ENCODE data around the gene CYB5RL. TPM values are rescaled to one million over a fixed set of nuclear protein-coding genes. Genes with fewer than 3 reads are reported as not detected.

CYB5RL gene
- total and polyA plus RNA-seq, 7 donors, result 1.4 to 5.7 (median 4.4) TPM

GRCh38 chr1:54172614-54173599 is 26.9 kb downstream of the CYB5RL start:
- H3K4me1 ChIP-seq, result no peaks in the 10 kb centered on the region
- TF ChIP-seq POLR2AphosphoS5 (IDR thresholded peaks at IDR 0.05), result no peak
- TF ChIP-seq POLR2A (IDR thresholded peaks at IDR 0.05), result no peak
- no peak for TF ChIP-seq EP300 (IDR thresholded peaks at IDR 0.05)
- TF ChIP-seq CTCF (IDR thresholded peaks at IDR 0.05), result no peak
- peaks cover 0 to 10% (median 0%) of the 10 kb centered on the region in 4 donors for H3K36me3 ChIP-seq
- H3K9me3 ChIP-seq, result no peaks in the 10 kb centered on the region
- H3K4me3 ChIP-seq, result no peak overlapping the region
- WGBS, 2 donors, result 82 to 89% methylated on average over 10 of the region's 10 CpGs
- intact Hi-C loops (cut with DNase I), result no loop called here
- H3K27me3 ChIP-seq, result no peaks in the 10 kb centered on the region
- H3K27ac ChIP-seq, result no peak overlapping the region
- no peak for DNase-seq

- Histone ChIP-seq H3K27ac (no peak overlapping the region), H3K36me3 (peaks cover 0 to 10% (median 0%) of the 10 kb centered on the region in 4 donors), H3K4me3 (no peak overlapping the region), H3K4me1 (no peaks in the 10 kb centered on the region), H3K9me3 (no peaks in the 10 kb centered on the region), H3K27me3 (no peaks in the 10 kb centered on the region)
- no peak for DNase-seq
- no peak for TF ChIP-seq POLR2A (IDR thresholded peaks at IDR 0.05)
- no peak for TF ChIP-seq POLR2AphosphoS5 (IDR thresholded peaks at IDR 0.05)
- no peak for TF ChIP-seq EP300 (IDR thresholded peaks at IDR 0.05)
- no peak for TF ChIP-seq CTCF (IDR thresholded peaks at IDR 0.05)
- intact Hi-C loops (cut with DNase I), result no loop called here
- 94% methylated on average over 8 of the region's 8 CpGs for WGBS, 2 donors
Measured at GRCh38 chr1:54171606-54172005, 28.2 kb downstream of the CYB5RL start.

GRCh38 chr1:54171016-54171415 is 28.8 kb downstream of the CYB5RL start:
- H3K4me3 ChIP-seq, result no peak overlapping the region
- H3K36me3 ChIP-seq, result peaks cover 0 to 10% (median 0%) of the 10 kb centered on the region in 4 donors
- intact Hi-C loops (cut with DNase I), result no loop called here
- TF ChIP-seq CTCF (IDR thresholded peaks at IDR 0.05) (no peak), EP300 (IDR thresholded peaks at IDR 0.05) (no peak), POLR2AphosphoS5 (IDR thresholded peaks at IDR 0.05) (no peak), POLR2A (IDR thresholded peaks at IDR 0.05) (no peak)
- no peak overlapping the region for H3K27ac ChIP-seq
- H3K9me3 ChIP-seq, result no peaks in the 10 kb centered on the region
- no peaks in the 10 kb centered on the region for H3K4me1 ChIP-seq
- 81 to 85% methylated on average over 8 of the region's 8 CpGs for WGBS, 2 donors
- H3K27me3 ChIP-seq, result no peaks in the 10 kb centered on the region
- no peak for DNase-seq

- Histone ChIP-seq H3K9me3 (no peaks in the 10 kb centered on the region), H3K27me3 (no peaks in the 10 kb centered on the region), H3K4me3 (no peak overlapping the region), H3K4me1 (no peaks in the 10 kb centered on the region), H3K27ac (no peak overlapping the region), H3K36me3 (peaks cover 0 to 4% (median 0%) of the 10 kb centered on the region in 4 donors)
- TF ChIP-seq POLR2AphosphoS5 (IDR thresholded peaks at IDR 0.05) (no peak), POLR2A (IDR thresholded peaks at IDR 0.05) (no peak), EP300 (IDR thresholded peaks at IDR 0.05) (no peak), CTCF (IDR thresholded peaks at IDR 0.05) (no peak)
- intact Hi-C loops (cut with DNase I), result no loop called here
- DNase-seq, result no peak
- 67 to 82% methylated on average over 3 of the region's 3 CpGs for WGBS, 2 donors
Measured at GRCh38 chr1:54169068-54169467, 30.8 kb downstream of the CYB5RL start.

All from sigmoid colon (tissue), 7 donors.